ENCODE data around the gene FRMD4A. TPM values are rescaled to one million over a fixed set of nuclear protein-coding genes. Genes with fewer than 3 reads are reported as not detected.

Gene FRMD4A
- total and polyA plus RNA-seq, 2 of the 4 experiments (the other 2 are of a cell fraction), result 30.3 to 68.8 TPM

DNA sequence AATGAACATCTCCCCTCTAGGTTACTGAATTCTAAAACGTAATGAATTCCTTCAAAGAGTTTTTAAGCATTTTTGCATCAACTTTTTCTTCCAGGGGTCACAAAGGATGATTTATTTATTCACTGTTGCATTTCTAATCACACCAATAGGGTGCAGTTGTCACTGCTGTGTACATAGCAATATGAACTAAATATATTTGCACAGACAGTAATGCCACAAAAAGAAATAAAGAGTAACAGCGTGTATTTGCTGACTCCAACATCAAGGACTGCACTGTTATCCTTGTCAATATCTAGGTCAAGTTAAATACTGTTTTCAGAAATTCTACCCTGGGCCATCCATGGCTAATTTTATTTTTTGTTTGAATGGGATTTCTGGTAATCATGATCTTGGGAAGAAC lies 138.0 kb downstream of the FRMD4A start:
- TF ChIP-seq, protein P1, sequence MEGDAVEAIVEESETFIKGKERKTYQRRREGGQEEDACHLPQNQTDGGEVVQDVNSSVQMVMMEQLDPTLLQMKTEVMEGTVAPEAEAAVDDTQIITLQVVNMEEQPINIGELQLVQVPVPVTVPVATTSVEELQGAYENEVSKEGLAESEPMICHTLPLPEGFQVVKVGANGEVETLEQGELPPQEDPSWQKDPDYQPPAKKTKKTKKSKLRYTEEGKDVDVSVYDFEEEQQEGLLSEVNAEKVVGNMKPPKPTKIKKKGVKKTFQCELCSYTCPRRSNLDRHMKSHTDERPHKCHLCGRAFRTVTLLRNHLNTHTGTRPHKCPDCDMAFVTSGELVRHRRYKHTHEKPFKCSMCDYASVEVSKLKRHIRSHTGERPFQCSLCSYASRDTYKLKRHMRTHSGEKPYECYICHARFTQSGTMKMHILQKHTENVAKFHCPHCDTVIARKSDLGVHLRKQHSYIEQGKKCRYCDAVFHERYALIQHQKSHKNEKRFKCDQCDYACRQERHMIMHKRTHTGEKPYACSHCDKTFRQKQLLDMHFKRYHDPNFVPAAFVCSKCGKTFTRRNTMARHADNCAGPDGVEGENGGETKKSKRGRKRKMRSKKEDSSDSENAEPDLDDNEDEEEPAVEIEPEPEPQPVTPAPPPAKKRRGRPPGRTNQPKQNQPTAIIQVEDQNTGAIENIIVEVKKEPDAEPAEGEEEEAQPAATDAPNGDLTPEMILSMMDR (conservative IDR thresholded peaks at IDR 0.05; ENCODE audit: low read depth, low read length), result no peak
- TF ChIP-seq SMC3 (IDR thresholded peaks at IDR 0.05; ENCODE audit: low read depth, low read length) (no peak), MXI1 (IDR thresholded peaks at IDR 0.05; ENCODE audit: borderline replicate concordance, low read depth, low read length) (no peak), FOS (IDR thresholded peaks at IDR 0.05; ENCODE audit: low read depth, low read length) (no peak), RCOR1 (IDR thresholded peaks at IDR 0.05; ENCODE audit: insufficient replicate concordance, low read length) (no peak), BHLHE40 (IDR thresholded peaks at IDR 0.05; ENCODE audit: low read depth, low read length) (no peak), RAD21 (IDR thresholded peaks at IDR 0.05; ENCODE audit: low read length) (no peak), POLR2A (IDR thresholded peaks at IDR 0.05; ENCODE audit: low read depth, low read length) (no peak), MAZ (IDR thresholded peaks at IDR 0.05; ENCODE audit: borderline replicate concordance, low read depth, low read length) (no peak)
- Histone ChIP-seq H3K27ac (ENCODE audit: insufficient read depth, low read length) (no peak overlapping the region), H3K79me1 (ENCODE audit: low read depth in 1 of 2, low read length in 2 of 2) (no peaks in the 10 kb centered on the region), H3K56ac (ENCODE audit: extremely low read depth, insufficient read depth, low read length) (no peak overlapping the region), H3K9ac (ENCODE audit: low read depth, low read length) (no peak overlapping the region), H2BK5ac (ENCODE audit: low read depth, low read length, poor library complexity, severe bottlenecking) (no peak overlapping the region), H3K4me3 (ENCODE audit: insufficient read depth, low read depth, low read length) (no peak overlapping the region), H3K23ac (ENCODE audit: low read depth, low read length) (no peak overlapping the region), H2BK20ac (ENCODE audit: low read depth, low read length) (no peak overlapping the region), H2AK9ac (replicated peaks; ENCODE audit: low read depth, low read length, poor library complexity) (no peak overlapping the region), H3K9me3 (ENCODE audit: control insufficient read depth, insufficient read depth, low read length) (no peaks in the 10 kb centered on the region), H4K20me1 (ENCODE audit: insufficient read depth, low read length) (no peaks in the 10 kb centered on the region), H4K91ac (ENCODE audit: insufficient read depth, low read depth, low read length) (no peak overlapping the region), H3K36me3 (ENCODE audit: control insufficient read depth, insufficient read depth, low read length) (no peaks in the 10 kb centered on the region), H3K14ac (replicated peaks; ENCODE audit: low read depth, low read length) (no peak overlapping the region), H2BK120ac (ENCODE audit: low read depth, low read length) (no peak overlapping the region), H2AK5ac (ENCODE audit: low read depth, low read length) (no peak overlapping the region), H3K4me1 (ENCODE audit: control insufficient read depth, insufficient read depth, low read length) (no peaks in the 10 kb centered on the region), H3K4ac (ENCODE audit: low read depth, low read length) (no peak overlapping the region), H3K18ac (ENCODE audit: low read depth, low read length) (no peak overlapping the region), H3K9me1 (ENCODE audit: insufficient read depth, low read length) (no peaks in the 10 kb centered on the region; the same call in 1 of the 2 replicates), H2AFZ (replicated peaks; ENCODE audit: low read length, poor library complexity) (no peak overlapping the region), H3K4me2 (ENCODE audit: low read depth, low read length) (no peak overlapping the region), H4K8ac (ENCODE audit: low read depth in 2 of 2, low read length in 2 of 2) (no peak overlapping the region), H2BK15ac (ENCODE audit: low read depth, low read length) (no peak overlapping the region), H3K27me3 (ENCODE audit: control insufficient read depth, insufficient read depth, low read length) (peaks cover 28% of the 10 kb centered on the region), H4K5ac (ENCODE audit: low read depth, low read length) (no peak overlapping the region)
- DNase-seq, result no peak
- POLR2A ChIA-PET (ENCODE audit: unreplicated experiment), result no interaction called here
- in situ Hi-C loops (cut with MboI; ENCODE audit: low sequenced_read_pairs) (loop anchor here (25.0 kb wide), 1 partner anchor 620 kb away; no protein-coding TSS in a partner anchor), dilution Hi-C loops (cut with HindIII; ENCODE audit: low sequenced_read_pairs, unreplicated experiment) (no loop called here), intact Hi-C loops (cut with micrococcal nuclease) (loop anchor here (10.0 kb wide), 1 partner anchor 632 kb away; no protein-coding TSS in a partner anchor)
- WGBS, 2 experiments (ENCODE audit: extremely low coverage in 2 of 2, insufficient read length in 1 of 2), result no CpG with 5 or more reads among the region's 2 CpGs
- CTCF ChIA-PET, result no interaction called here
- ATAC-seq (ENCODE audit: low read depth), result no peak
- no TSS peak for BruUV-seq (replicated peaks)

Measured in IMR-90 (cell line).